GM19035 (cell line): ENCODE data around the gene FAM186B.
"Not testable (repeated sequence)": the region's sequence is repeated elsewhere in the genome, so short reads cannot be mapped to it uniquely, and the experiment has no call there.

Source experiments
- ATAC-seq: cut with Tn5 transposase; IDR thresholded peaks from one replicate; pipeline ENCODE4 v1.9.1; 2021; ENCODE audit not compliant: unreplicated experiment

The FAM186B gene

GRCh38 chr12:49605539-49605938 lies at the start of gene FAM186B:
Gene FAM186B (minus strand): TSS chr12:49605639. CDS start chr12:49605477, 162 bp downstream.
- ATAC-seq, result not testable (repeated sequence)

- no peak for ATAC-seq
These were observed 49.3 kb upstream of the FAM186B start for GRCh38 chr12:49654715-49655114.

GRCh38 chr12:49652921-49653520 lies 47.6 kb upstream of the FAM186B start:
- ATAC-seq, result no peak

- no peak for ATAC-seq
These were observed 46.4 kb upstream of the FAM186B start for GRCh38 chr12:49651855-49652254.

GRCh38 chr12:49649892-49650291 lies 44.5 kb upstream of the FAM186B start:
- no peak for ATAC-seq

GRCh38 chr12:49649445-49649844 lies 44.0 kb upstream of the FAM186B start:
- no peak for ATAC-seq

GRCh38 chr12:49648712-49649003 lies 43.2 kb upstream of the FAM186B start:
- no peak for ATAC-seq

GRCh38 chr12:49647827-49648711 lies 42.6 kb upstream of the FAM186B start:
- no peak for ATAC-seq

- ATAC-seq, result no peak
These were observed 41.6 kb upstream of the FAM186B start for GRCh38 chr12:49646871-49647654.

- ATAC-seq, result no peak
These were observed 40.9 kb upstream of the FAM186B start for GRCh38 chr12:49646331-49646830.

- ATAC-seq, result no peak
These were observed 40.0 kb upstream of the FAM186B start for GRCh38 chr12:49645146-49646039.

- ATAC-seq, result no peak
These were observed 39.2 kb upstream of the FAM186B start for GRCh38 chr12:49644620-49644994.

GRCh38 chr12:49643961-49644619 lies 38.7 kb upstream of the FAM186B start:
- ATAC-seq, result no peak

GRCh38 chr12:49643135-49643534 lies 37.7 kb upstream of the FAM186B start:
- no peak for ATAC-seq

- ATAC-seq, result no peak
These were observed 36.9 kb upstream of the FAM186B start for GRCh38 chr12:49642370-49642802.

GRCh38 chr12:49641748-49642369 lies 36.4 kb upstream of the FAM186B start:
- no peak for ATAC-seq

- ATAC-seq, result peak; percentile 58
These were observed 31.7 kb upstream of the FAM186B start for GRCh38 chr12:49636979-49637755.

GRCh38 chr12:49636574-49636973 lies 31.1 kb upstream of the FAM186B start:
- ATAC-seq, result no peak

GRCh38 chr12:49635656-49636055 lies 30.2 kb upstream of the FAM186B start:
- ATAC-seq, result no peak
